WERI-Rb-1 (cell line): ENCODE measurements around the gene C1orf21.

ENCODE experiments used
- DNase-seq: peaks from one replicate; pipeline ENCODE4 v3.0.0-alpha.2; 2020
- H3K27ac ChIP-seq: fragments of 250-450 bp; sonication (Bioruptor Pico); 2 replicates; pipeline ENCODE4 v1.5.1; 2020; ENCODE audit warnings: mild to moderate bottlenecking, moderate library complexity
- H3K27me3 ChIP-seq: fragments of 250-450 bp; sonication (Bioruptor Pico); 2 replicates; pipeline ENCODE4 v1.5.1; 2021; ENCODE audit warnings: mild to moderate bottlenecking, low read depth, moderate library complexity; ENCODE audit not compliant: insufficient read depth, severe bottlenecking
- H3K36me3 ChIP-seq: fragments of 250-450 bp; sonication (Bioruptor Pico); 2 replicates; pipeline ENCODE4 v1.5.1; 2020; ENCODE audit warnings: mild to moderate bottlenecking, moderate library complexity
- H3K4me3 ChIP-seq: 2 replicates; pipeline ENCODE4 v1.5.1; 2011; ENCODE audit warnings: low read depth, mild to moderate bottlenecking, control low read depth, low read length
- H3K9me3 ChIP-seq: fragments of 250-450 bp; sonication (Bioruptor Pico); 2 replicates; pipeline ENCODE4 v1.5.1; 2021; ENCODE audit warnings: mild to moderate bottlenecking, moderate library complexity; ENCODE audit not compliant: severe bottlenecking
- TF ChIP-seq, protein P1 (sequence below): IDR thresholded peaks from 2 replicates; pipeline ENCODE4 v1.5.1; 2011; ENCODE audit warnings: low read depth, mild to moderate bottlenecking, control low read depth, inconsistent platforms, low read length

Gene C1orf21

DNA sequence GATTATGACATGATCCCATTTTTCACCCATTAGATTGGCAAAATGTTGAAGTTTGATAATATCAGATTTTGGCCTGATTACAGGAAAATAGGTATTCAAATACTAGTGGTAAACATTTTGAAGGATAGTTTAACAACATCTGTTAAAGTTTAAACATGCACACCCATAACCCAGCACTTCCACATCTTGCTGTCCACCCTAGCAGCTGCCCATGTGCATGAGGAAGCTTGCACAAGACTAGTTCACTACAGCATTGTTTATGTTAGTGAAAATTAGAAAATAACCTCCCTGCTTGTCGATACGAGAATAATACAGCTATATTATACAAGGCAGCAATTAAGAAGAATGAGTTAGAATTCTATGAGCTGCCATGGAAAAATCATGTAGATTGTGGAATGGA, 127.6 kb downstream of the C1orf21 start:
- DNase-seq: no peak
- TF ChIP-seq, protein P1, sequence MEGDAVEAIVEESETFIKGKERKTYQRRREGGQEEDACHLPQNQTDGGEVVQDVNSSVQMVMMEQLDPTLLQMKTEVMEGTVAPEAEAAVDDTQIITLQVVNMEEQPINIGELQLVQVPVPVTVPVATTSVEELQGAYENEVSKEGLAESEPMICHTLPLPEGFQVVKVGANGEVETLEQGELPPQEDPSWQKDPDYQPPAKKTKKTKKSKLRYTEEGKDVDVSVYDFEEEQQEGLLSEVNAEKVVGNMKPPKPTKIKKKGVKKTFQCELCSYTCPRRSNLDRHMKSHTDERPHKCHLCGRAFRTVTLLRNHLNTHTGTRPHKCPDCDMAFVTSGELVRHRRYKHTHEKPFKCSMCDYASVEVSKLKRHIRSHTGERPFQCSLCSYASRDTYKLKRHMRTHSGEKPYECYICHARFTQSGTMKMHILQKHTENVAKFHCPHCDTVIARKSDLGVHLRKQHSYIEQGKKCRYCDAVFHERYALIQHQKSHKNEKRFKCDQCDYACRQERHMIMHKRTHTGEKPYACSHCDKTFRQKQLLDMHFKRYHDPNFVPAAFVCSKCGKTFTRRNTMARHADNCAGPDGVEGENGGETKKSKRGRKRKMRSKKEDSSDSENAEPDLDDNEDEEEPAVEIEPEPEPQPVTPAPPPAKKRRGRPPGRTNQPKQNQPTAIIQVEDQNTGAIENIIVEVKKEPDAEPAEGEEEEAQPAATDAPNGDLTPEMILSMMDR: no peak
- no peak overlapping the region for H3K27ac ChIP-seq
- H3K4me3 ChIP-seq: no peak overlapping the region
- no peaks in the 10 kb centered on the region for H3K9me3 ChIP-seq
- H3K27me3 ChIP-seq: no peaks in the 10 kb centered on the region
- H3K36me3 ChIP-seq: no peaks in the 10 kb centered on the region; the same call in 1 of the 2 replicates

DNA sequence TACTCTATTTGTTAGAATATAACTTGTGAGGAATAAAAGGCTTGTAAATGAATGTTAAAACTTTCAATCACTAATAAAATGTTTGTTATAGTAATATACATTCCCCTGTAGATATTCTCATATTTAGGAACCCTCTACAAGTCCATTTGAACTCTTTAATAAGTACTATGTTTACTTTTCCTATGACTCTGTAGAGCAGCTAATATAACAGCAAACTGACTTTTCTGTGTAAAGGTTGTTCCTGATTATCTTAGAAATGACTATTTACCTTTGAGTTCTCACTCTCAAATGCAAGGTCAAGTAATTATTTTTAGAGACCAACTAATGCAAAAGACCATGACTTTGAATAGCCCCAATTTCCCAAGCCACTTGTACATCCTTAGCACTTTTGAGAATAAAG, 130.3 kb downstream of the C1orf21 start:
- no peaks in the 10 kb centered on the region for H3K36me3 ChIP-seq
- TF ChIP-seq, protein P1: no peak
- H3K27me3 ChIP-seq: no peaks in the 10 kb centered on the region
- no peak overlapping the region for H3K4me3 ChIP-seq
- no peak overlapping the region for H3K27ac ChIP-seq
- no peaks in the 10 kb centered on the region for H3K9me3 ChIP-seq
- no peak for DNase-seq

DNA sequence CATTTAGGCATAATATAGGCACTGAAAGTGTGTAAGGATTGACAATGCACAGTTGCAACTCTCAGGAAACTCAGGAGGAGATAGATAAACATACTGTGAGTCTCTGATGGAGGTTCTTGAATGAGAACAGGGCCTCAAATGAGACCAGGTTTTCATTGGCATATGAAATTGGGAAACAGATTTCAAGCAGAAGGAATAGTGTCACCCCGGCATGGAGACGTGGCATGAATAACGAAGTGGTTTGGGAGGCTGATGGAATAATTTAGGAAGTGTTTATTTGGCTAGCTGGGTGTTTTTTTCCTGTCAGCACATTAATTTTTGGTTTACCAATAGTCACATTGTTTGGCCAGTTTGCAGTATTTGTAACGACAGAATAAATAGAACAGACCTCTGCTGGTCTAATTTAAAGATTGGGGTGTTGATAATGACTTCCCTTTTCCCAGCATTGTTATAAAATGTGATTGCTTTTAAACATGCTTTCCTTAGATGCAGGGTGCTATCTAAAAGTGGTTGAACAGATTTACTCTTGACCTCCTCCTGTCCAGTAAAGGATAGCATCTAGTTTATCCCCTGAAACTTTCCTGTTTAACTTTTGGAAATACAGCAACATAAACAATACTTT, 132.0 kb downstream of the C1orf21 start:
- Histone ChIP-seq H3K9me3 (no peaks in the 10 kb centered on the region), H3K27me3 (no peaks in the 10 kb centered on the region), H3K27ac (no peak overlapping the region), H3K36me3 (no peaks in the 10 kb centered on the region), H3K4me3 (no peak overlapping the region)
- TF ChIP-seq, protein P1: no peak
- no peak for DNase-seq

DNA sequence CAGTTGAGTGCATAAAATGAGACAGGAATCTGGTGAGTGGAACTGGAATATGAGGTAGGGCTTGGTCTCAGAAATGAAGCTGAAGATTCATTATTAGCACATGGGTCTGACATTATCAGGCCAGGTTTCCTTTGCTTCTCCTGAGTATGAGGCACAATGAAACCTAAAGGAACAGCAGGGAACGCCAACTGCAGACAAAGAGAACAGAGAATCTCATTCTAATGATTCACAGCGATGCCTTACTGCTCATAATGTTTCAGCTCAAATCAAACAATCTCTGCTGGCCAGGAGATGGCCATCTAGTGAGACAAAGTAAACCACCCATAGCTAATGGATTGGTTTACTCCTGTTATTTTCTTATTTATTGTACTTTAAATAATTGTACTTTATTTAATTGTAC, 133.5 kb downstream of the C1orf21 start:
- no peak overlapping the region for H3K4me3 ChIP-seq
- TF ChIP-seq, protein P1: no peak
- no peak overlapping the region for H3K27ac ChIP-seq
- no peaks in the 10 kb centered on the region for H3K36me3 ChIP-seq
- no peak for DNase-seq
- no peaks in the 10 kb centered on the region for H3K9me3 ChIP-seq
- H3K27me3 ChIP-seq: no peaks in the 10 kb centered on the region

DNA sequence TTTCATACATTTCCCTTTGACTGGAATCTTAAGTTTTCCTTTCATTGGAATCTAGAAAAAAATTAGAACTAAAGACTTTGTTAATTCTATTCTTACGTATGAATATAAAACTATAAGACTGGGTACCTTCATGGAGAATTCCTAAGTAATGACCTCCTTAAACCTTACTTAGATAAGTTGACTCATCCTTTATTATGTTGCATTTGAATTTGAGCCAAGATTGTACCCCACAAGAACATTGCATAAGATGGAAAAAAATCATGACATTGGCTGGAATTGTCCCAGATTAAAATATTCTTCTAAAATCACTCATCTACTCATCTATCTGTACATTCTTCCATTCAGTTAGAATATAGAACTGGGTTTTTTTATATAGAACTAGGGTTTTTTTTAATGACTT, 137.4 kb downstream of the C1orf21 start:
- no peaks in the 10 kb centered on the region for H3K27me3 ChIP-seq
- no peaks in the 10 kb centered on the region for H3K36me3 ChIP-seq
- no peaks in the 10 kb centered on the region for H3K9me3 ChIP-seq
- no peak overlapping the region for H3K4me3 ChIP-seq
- no peak overlapping the region for H3K27ac ChIP-seq
- no peak for DNase-seq
- TF ChIP-seq, protein P1: no peak

DNA sequence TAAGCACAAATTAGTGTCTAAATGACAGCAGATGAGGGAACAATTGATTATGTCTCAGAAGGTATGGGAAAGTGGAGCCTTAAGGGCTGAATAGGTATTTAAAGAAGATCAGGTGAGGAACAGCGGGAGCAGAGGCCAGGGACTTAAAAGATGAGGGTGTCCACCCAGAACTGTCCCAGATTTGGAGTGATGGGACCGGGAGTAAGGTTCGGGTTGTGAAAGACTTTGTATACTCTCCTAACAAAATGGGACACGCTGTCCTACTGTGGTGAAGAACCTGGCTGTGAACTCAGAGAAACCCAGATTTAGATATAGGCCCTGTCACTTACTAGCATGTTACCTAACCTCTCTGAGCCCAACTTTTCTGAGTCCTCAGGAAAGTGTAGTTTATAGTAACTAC, 140.6 kb downstream of the C1orf21 start:
- Histone ChIP-seq H3K27ac (no peak overlapping the region), H3K9me3 (no peaks in the 10 kb centered on the region), H3K36me3 (no peaks in the 10 kb centered on the region), H3K4me3 (no peak overlapping the region), H3K27me3 (no peaks in the 10 kb centered on the region)
- TF ChIP-seq, protein P1: no peak
- no peak for DNase-seq
